ENCODE measurements around the gene TPT1.

TPT1 gene

DNA sequence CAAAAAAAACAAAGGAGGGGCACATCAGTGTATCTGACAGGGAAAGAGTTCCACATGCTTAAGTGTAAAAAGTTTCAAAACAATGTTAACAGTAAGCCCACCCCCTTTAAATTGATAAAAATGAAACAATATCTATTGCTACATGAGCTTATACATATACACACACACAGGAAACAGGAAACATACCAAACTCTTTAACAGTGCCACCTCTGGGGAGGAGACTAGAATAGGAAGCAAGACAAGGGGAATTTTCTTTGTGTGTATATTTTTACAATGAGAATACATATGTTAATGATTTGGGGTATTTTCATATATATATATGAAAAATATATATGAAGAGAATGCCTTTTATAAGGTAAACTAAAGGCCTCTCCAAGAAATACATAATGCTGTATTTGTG lies 44.7 kb downstream of the TPT1 start:
- H3K4me1 ChIP-seq (ENCODE audit: control insufficient read depth, insufficient read depth, low read length), result no peaks in the 10 kb centered on the region
- H3K4me3 ChIP-seq (ENCODE audit: insufficient read depth, low read depth, low read length), result no peak overlapping the region
- no peaks in the 10 kb centered on the region for H3K9me3 ChIP-seq (ENCODE audit: control insufficient read depth, low read length)
- no peaks in the 10 kb centered on the region for H3K36me3 ChIP-seq (ENCODE audit: control insufficient read depth, insufficient read depth, low read length)
- H3K27me3 ChIP-seq (ENCODE audit: control insufficient read depth, insufficient read depth, low read length, poor library complexity, severe bottlenecking), result no peaks in the 10 kb centered on the region
- H3K27ac ChIP-seq (ENCODE audit: insufficient read depth, low read depth, low read length, poor library complexity, severe bottlenecking), result no peak overlapping the region

DNA sequence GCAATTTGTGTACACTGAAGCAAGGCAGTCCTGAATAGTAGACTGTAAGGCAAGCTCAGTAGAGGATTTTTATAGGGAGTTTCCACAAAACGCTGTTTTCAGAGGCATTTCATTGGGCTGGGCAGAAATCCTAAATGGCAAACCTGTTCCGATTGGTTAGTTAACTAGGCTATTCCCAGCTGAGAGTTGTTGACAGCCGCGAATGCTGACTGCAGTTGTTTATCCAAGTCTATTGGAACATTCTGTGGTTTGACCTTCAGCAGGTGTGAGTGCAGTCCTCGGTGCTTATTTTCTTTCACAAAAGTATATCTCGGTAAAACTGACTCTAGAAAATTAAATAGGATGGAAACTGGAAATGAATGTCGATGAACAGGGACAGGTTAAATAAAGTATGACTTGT lies 45.4 kb downstream of the TPT1 start:
- Histone ChIP-seq H3K9me3 (ENCODE audit: control insufficient read depth, low read length) (no peaks in the 10 kb centered on the region), H3K4me3 (ENCODE audit: insufficient read depth, low read depth, low read length) (no peak overlapping the region), H3K36me3 (ENCODE audit: control insufficient read depth, insufficient read depth, low read length) (no peaks in the 10 kb centered on the region), H3K27ac (ENCODE audit: insufficient read depth, low read depth, low read length, poor library complexity, severe bottlenecking) (no peak overlapping the region), H3K27me3 (ENCODE audit: control insufficient read depth, insufficient read depth, low read length, poor library complexity, severe bottlenecking) (no peaks in the 10 kb centered on the region), H3K4me1 (ENCODE audit: control insufficient read depth, insufficient read depth, low read length) (no peaks in the 10 kb centered on the region)
- 87 to 88% methylated on average over 7 of the region's 7 CpGs for WGBS, 2 experiments

DNA sequence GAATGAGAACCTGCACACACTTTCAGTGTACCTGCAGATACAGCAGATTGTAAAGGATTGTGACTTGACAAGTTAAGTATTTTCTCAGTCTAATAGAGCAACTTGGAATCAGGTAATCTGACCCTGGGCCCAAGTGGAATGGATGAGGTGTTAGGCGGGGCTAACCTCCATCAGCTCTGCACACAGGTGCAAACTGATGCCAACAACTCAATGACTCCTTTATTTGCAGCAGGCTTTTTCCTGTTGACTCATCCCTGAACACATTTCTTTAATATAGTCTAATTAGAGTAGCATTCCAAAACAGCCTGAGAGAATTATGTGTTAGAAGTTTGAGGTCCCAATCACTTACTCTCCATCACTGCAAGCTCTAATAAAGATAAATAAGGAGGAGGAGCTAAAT lies 48.8 kb downstream of the TPT1 start:
- no peak overlapping the region for H3K27ac ChIP-seq (ENCODE audit: insufficient read depth, low read depth, low read length, poor library complexity, severe bottlenecking)
- WGBS, 2 experiments, result 92 to 95% methylated on average over 1 of the region's 1 CpG
- H3K27me3 ChIP-seq (ENCODE audit: control insufficient read depth, insufficient read depth, low read length, poor library complexity, severe bottlenecking), result no peaks in the 10 kb centered on the region
- H3K4me3 ChIP-seq (ENCODE audit: insufficient read depth, low read depth, low read length), result no peak overlapping the region
- H3K36me3 ChIP-seq (ENCODE audit: control insufficient read depth, insufficient read depth, low read length), result no peaks in the 10 kb centered on the region
- no peaks in the 10 kb centered on the region for H3K4me1 ChIP-seq (ENCODE audit: control insufficient read depth, insufficient read depth, low read length)
- H3K9me3 ChIP-seq (ENCODE audit: control insufficient read depth, low read length), result no peaks in the 10 kb centered on the region

DNA sequence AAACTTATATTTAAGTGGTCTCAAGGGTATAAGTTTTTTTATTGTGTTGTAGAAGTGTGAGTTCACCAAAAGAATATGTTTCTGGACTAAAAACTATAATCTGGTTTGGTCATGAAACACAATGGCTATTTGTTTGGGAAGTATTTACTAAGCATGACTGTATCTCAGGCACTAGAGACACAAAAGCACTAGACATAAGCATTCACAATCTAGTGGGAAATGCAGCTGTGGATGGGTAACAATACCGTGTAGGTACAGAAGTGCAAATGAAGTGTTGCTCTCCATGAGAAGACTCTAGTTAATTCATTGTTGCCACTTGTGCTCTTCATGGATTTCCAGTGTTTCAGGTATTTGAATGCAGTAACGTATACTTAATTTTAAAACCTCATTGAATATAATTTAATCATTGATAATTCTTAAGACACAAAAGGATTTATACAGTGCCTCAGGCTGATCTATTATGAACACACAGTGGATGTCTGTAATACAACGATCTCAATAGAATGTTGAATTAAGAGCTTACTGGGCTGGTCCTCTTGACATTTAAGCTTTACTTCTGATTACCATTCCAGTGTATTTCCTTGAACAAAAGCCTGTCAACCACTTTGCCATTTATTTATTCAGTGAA lies 50.9 kb downstream of the TPT1 start:
- H3K27me3 ChIP-seq (ENCODE audit: control insufficient read depth, insufficient read depth, low read length, poor library complexity, severe bottlenecking), result no peaks in the 10 kb centered on the region
- no peaks in the 10 kb centered on the region for H3K36me3 ChIP-seq (ENCODE audit: control insufficient read depth, insufficient read depth, low read length)
- H3K4me1 ChIP-seq (ENCODE audit: control insufficient read depth, insufficient read depth, low read length), result no peaks in the 10 kb centered on the region
- 88 to 93% methylated on average over 2 of the region's 3 CpGs for whole genome bisulfite sequencing, 2 experiments
- no peaks in the 10 kb centered on the region for H3K9me3 ChIP-seq (ENCODE audit: control insufficient read depth, low read length)
- no peak overlapping the region for H3K4me3 ChIP-seq (ENCODE audit: insufficient read depth, low read depth, low read length)
- H3K27ac ChIP-seq (ENCODE audit: insufficient read depth, low read depth, low read length, poor library complexity, severe bottlenecking), result no peak overlapping the region

Data from ectodermal cell (in vitro differentiated cells).